Ishikawa (cell line): Measurements from ENCODE around the gene STPG3.

Experiments
- CEBPB ChIP-seq: IDR thresholded peaks from 2 replicates; pipeline ENCODE4 v1.6.1; 2012
- CREB1 ChIP-seq: IDR thresholded peaks from 2 replicates; pipeline ENCODE4 v1.6.1; 2012; ENCODE audit warnings: low read depth
- EP300 ChIP-seq: IDR thresholded peaks from 2 replicates; pipeline ENCODE4 v1.6.1; 2012; ENCODE audit warnings: borderline replicate concordance
- NFIC ChIP-seq: IDR thresholded peaks from 2 replicates; pipeline ENCODE4 v1.6.1; 2012
- RAD21 ChIP-seq: IDR thresholded peaks from 2 replicates; pipeline ENCODE4 v1.6.1; 2012; ENCODE audit warnings: low read depth
- REST ChIP-seq: IDR thresholded peaks from 2 replicates; pipeline ENCODE4 v1.6.1; 2012; ENCODE audit warnings: low read depth, mild to moderate bottlenecking
- TAF1 ChIP-seq: IDR thresholded peaks from 2 replicates; pipeline ENCODE4 v1.6.1; 2012; ENCODE audit warnings: low read depth, mild to moderate bottlenecking
- TCF12 ChIP-seq: IDR thresholded peaks from 2 replicates; pipeline ENCODE4 v1.6.1; 2012; ENCODE audit warnings: low read depth
- TEAD4 ChIP-seq: IDR thresholded peaks from 2 replicates; pipeline ENCODE4 v1.6.1; 2012
- YY1 ChIP-seq: IDR thresholded peaks from 2 replicates; pipeline ENCODE4 v1.6.1; 2012; ENCODE audit warnings: low read depth
- TF ChIP-seq, protein P1 (sequence below): IDR thresholded peaks from 2 replicates; pipeline ENCODE4 v1.6.1; 2012
- TF ChIP-seq, protein P2 (sequence below): IDR thresholded peaks from 2 replicates; pipeline ENCODE4 v1.6.1; 2012

DNA sequence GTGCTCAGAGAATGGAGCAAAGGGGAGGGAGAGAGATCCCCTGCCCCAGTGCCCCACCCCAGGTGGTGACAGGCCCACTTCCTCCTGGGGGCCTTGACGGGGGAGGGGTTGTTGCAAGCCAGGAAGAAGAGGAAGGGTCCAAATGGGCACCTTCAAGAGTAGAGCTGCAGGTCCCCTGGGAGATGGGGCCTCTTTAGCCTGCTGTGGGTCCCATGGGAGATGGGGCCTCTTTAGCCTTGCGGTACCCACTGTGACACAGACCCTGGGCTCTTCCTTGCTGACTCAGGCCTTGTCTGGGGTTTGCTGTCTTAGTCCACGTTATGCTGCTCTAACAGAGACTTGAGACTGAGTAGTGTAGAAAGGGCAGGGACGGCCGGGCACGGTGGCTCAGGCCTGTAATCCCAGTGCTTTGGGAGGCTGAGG is 16.9 kb downstream of the STPG3 start:
- TF ChIP-seq CREB1, result no peak
- no peak for TF ChIP-seq TAF1
- TF ChIP-seq, protein P1, sequence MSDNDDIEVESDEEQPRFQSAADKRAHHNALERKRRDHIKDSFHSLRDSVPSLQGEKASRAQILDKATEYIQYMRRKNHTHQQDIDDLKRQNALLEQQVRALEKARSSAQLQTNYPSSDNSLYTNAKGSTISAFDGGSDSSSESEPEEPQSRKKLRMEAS, result no peak
- no peak for TF ChIP-seq YY1
- no peak for TF ChIP-seq TEAD4
- TF ChIP-seq CEBPB, result no peak
- no peak for TF ChIP-seq EP300
- TF ChIP-seq RAD21, result no peak
- TF ChIP-seq TCF12, result no peak
- TF ChIP-seq, protein P2, sequence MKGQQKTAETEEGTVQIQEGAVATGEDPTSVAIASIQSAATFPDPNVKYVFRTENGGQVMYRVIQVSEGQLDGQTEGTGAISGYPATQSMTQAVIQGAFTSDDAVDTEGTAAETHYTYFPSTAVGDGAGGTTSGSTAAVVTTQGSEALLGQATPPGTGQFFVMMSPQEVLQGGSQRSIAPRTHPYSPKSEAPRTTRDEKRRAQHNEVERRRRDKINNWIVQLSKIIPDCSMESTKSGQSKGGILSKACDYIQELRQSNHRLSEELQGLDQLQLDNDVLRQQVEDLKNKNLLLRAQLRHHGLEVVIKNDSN, result no peak
- no peak for TF ChIP-seq NFIC
- TF ChIP-seq REST, result no peak
